ENCODE data around the gene NPIPA8. TPM values are rescaled to one million over a fixed set of nuclear protein-coding genes. Genes with fewer than 3 reads are reported as not detected.
"Not testable (repeated sequence)": the region's sequence is repeated elsewhere in the genome, so short reads cannot be mapped to it uniquely, and the experiment has no call there.

NPIPA8 gene
- total and polyA plus RNA-seq, 2 donors (not counting 1 experiment from before 2014, with no cell fraction given), result 1.5 to 15.7 TPM

- POLR2A ChIA-PET; H3K4me3 ChIP-seq (ENCODE audit: control extremely low read depth in 1 of 5, extremely low read depth in 1 of 5, insufficient read depth in 1 of 5, low read depth in 2 of 5, low read length in 4 of 5): not testable (repeated sequence)
These were observed 27.4 kb downstream of the NPIPA8 start for GRCh38 chr16:18309159-18309558.

GRCh38 chr16:18307241-18307640 is 29.3 kb downstream of the NPIPA8 start:
- CTCF ChIA-PET; DNase-seq; H3K9me3 Mint-ChIP-seq (ENCODE audit: insufficient read depth); POLR2A ChIA-PET; H3K36me3 ChIP-seq (replicated peaks in 1 of 2; ENCODE audit: control extremely low read depth in 1 of 2, control insufficient read depth in 1 of 2, extremely low read depth in 1 of 2, insufficient read depth in 2 of 2, low read length in 1 of 2); H3K4me2 ChIP-seq (replicated peaks; ENCODE audit: low read depth, low read length, poor library complexity, severe bottlenecking); H3K9ac ChIP-seq (ENCODE audit: low read length); intact Hi-C loops (cut with micrococcal nuclease); ATAC-seq (ENCODE audit: low read depth); H3K4me3 ChIP-seq (ENCODE audit: control extremely low read depth in 1 of 5, extremely low read depth in 1 of 5, insufficient read depth in 1 of 5, low read depth in 2 of 5, low read length in 4 of 5); H3K9me3 ChIP-seq (ENCODE audit: control extremely low read depth in 1 of 3, control insufficient read depth in 2 of 3, insufficient read depth in 1 of 3, low read length in 2 of 3); H3K4me1 ChIP-seq (ENCODE audit: control insufficient read depth in 2 of 2, insufficient read depth in 2 of 2, low read length in 2 of 2); H3K27me3 ChIP-seq (replicated peaks in 1 of 4; ENCODE audit: control extremely low read depth in 1 of 4, control insufficient read depth in 3 of 4, insufficient read depth in 4 of 4, low read length in 3 of 4); H3K27ac ChIP-seq (ENCODE audit: low read length in 2 of 2); H3K4me3 Mint-ChIP-seq; H3K4me1 Mint-ChIP-seq; H3K27me3 Mint-ChIP-seq; H4K20me1 ChIP-seq (ENCODE audit: control insufficient read depth, insufficient read depth, low read length, poor library complexity, severe bottlenecking); H3K27ac Mint-ChIP-seq; H3K79me2 ChIP-seq (ENCODE audit: control insufficient read depth, insufficient read depth, low read length); H2AFZ ChIP-seq (ENCODE audit: insufficient read depth, low read depth, low read length, poor library complexity, severe bottlenecking): not testable (repeated sequence)
- no CpG with 5 or more reads among the region's 3 CpGs for WGBS (ENCODE audit: insufficient coverage)

More at GRCh38 chr16:18309159-18309558, 27.4 kb downstream of the NPIPA8 start:
- CTCF ChIA-PET; H3K36me3 ChIP-seq (replicated peaks in 1 of 2; ENCODE audit: control extremely low read depth in 1 of 2, control insufficient read depth in 1 of 2, extremely low read depth in 1 of 2, insufficient read depth in 2 of 2, low read length in 1 of 2); H3K9ac ChIP-seq (ENCODE audit: low read length); H3K4me1 ChIP-seq (ENCODE audit: control insufficient read depth in 2 of 2, insufficient read depth in 2 of 2, low read length in 2 of 2); H2AFZ ChIP-seq (ENCODE audit: insufficient read depth, low read depth, low read length, poor library complexity, severe bottlenecking); H3K4me2 ChIP-seq (replicated peaks; ENCODE audit: low read depth, low read length, poor library complexity, severe bottlenecking); DNase-seq; H4K20me1 ChIP-seq (ENCODE audit: control insufficient read depth, insufficient read depth, low read length, poor library complexity, severe bottlenecking); H3K79me2 ChIP-seq (ENCODE audit: control insufficient read depth, insufficient read depth, low read length); H3K9me3 ChIP-seq (ENCODE audit: control extremely low read depth in 1 of 3, control insufficient read depth in 2 of 3, insufficient read depth in 1 of 3, low read length in 2 of 3); H3K9me3 Mint-ChIP-seq (ENCODE audit: insufficient read depth); intact Hi-C loops (cut with micrococcal nuclease); H3K27me3 ChIP-seq (replicated peaks in 1 of 4; ENCODE audit: control extremely low read depth in 1 of 4, control insufficient read depth in 3 of 4, insufficient read depth in 4 of 4, low read length in 3 of 4); H3K4me3 Mint-ChIP-seq; H3K4me1 Mint-ChIP-seq; ATAC-seq (ENCODE audit: low read depth); H3K27ac ChIP-seq (ENCODE audit: low read length in 2 of 2); H3K27ac Mint-ChIP-seq; H3K27me3 Mint-ChIP-seq: not testable (repeated sequence)
- WGBS (ENCODE audit: insufficient coverage), result no CpG with 5 or more reads among the region's 2 CpGs

GRCh38 chr16:18306066-18306465 is 30.5 kb downstream of the NPIPA8 start:
- DNase-seq; H3K79me2 ChIP-seq (ENCODE audit: control insufficient read depth, insufficient read depth, low read length); H4K20me1 ChIP-seq (ENCODE audit: control insufficient read depth, insufficient read depth, low read length, poor library complexity, severe bottlenecking); H3K36me3 ChIP-seq (replicated peaks in 1 of 2; ENCODE audit: control extremely low read depth in 1 of 2, control insufficient read depth in 1 of 2, extremely low read depth in 1 of 2, insufficient read depth in 2 of 2, low read length in 1 of 2); H3K4me3 Mint-ChIP-seq; ATAC-seq (ENCODE audit: low read depth); intact Hi-C loops (cut with micrococcal nuclease); H3K4me1 ChIP-seq (ENCODE audit: control insufficient read depth in 2 of 2, insufficient read depth in 2 of 2, low read length in 2 of 2); H3K27me3 Mint-ChIP-seq; CTCF ChIA-PET; H3K9me3 ChIP-seq (ENCODE audit: control extremely low read depth in 1 of 3, control insufficient read depth in 2 of 3, insufficient read depth in 1 of 3, low read length in 2 of 3); H3K27ac Mint-ChIP-seq; H3K9me3 Mint-ChIP-seq (ENCODE audit: insufficient read depth); H3K4me3 ChIP-seq (ENCODE audit: control extremely low read depth in 1 of 5, extremely low read depth in 1 of 5, insufficient read depth in 1 of 5, low read depth in 2 of 5, low read length in 4 of 5); H3K27ac ChIP-seq (ENCODE audit: low read length in 2 of 2); H2AFZ ChIP-seq (ENCODE audit: insufficient read depth, low read depth, low read length, poor library complexity, severe bottlenecking); H3K4me1 Mint-ChIP-seq; H3K4me2 ChIP-seq (replicated peaks; ENCODE audit: low read depth, low read length, poor library complexity, severe bottlenecking); H3K9ac ChIP-seq (ENCODE audit: low read length); H3K27me3 ChIP-seq (replicated peaks in 1 of 4; ENCODE audit: control extremely low read depth in 1 of 4, control insufficient read depth in 3 of 4, insufficient read depth in 4 of 4, low read length in 3 of 4); POLR2A ChIA-PET: not testable (repeated sequence)
- WGBS (ENCODE audit: insufficient coverage), result no CpG with 5 or more reads among the region's 5 CpGs

GRCh38 chr16:18303059-18303706 is 33.4 kb downstream of the NPIPA8 start:
- intact Hi-C loops (cut with micrococcal nuclease), result not testable (repeated sequence)

More at GRCh38 chr16:18303059-18303706, 33.4 kb downstream of the NPIPA8 start:
- CTCF ChIA-PET; H3K9ac ChIP-seq (ENCODE audit: low read length); H3K4me3 Mint-ChIP-seq; H3K27me3 Mint-ChIP-seq; POLR2A ChIA-PET; H3K27ac Mint-ChIP-seq; H3K4me1 Mint-ChIP-seq; DNase-seq; H3K9me3 ChIP-seq (ENCODE audit: control extremely low read depth in 1 of 3, control insufficient read depth in 2 of 3, insufficient read depth in 1 of 3, low read length in 2 of 3); H3K4me2 ChIP-seq (replicated peaks; ENCODE audit: low read depth, low read length, poor library complexity, severe bottlenecking); H3K27ac ChIP-seq (ENCODE audit: low read length in 2 of 2); H3K4me1 ChIP-seq (ENCODE audit: control insufficient read depth in 2 of 2, insufficient read depth in 2 of 2, low read length in 2 of 2); H3K79me2 ChIP-seq (ENCODE audit: control insufficient read depth, insufficient read depth, low read length); H4K20me1 ChIP-seq (ENCODE audit: control insufficient read depth, insufficient read depth, low read length, poor library complexity, severe bottlenecking); ATAC-seq (ENCODE audit: low read depth); H3K9me3 Mint-ChIP-seq (ENCODE audit: insufficient read depth); H3K36me3 ChIP-seq (replicated peaks in 1 of 2; ENCODE audit: control extremely low read depth in 1 of 2, control insufficient read depth in 1 of 2, extremely low read depth in 1 of 2, insufficient read depth in 2 of 2, low read length in 1 of 2); H3K27me3 ChIP-seq (replicated peaks in 1 of 4; ENCODE audit: control extremely low read depth in 1 of 4, control insufficient read depth in 3 of 4, insufficient read depth in 4 of 4, low read length in 3 of 4); H2AFZ ChIP-seq (ENCODE audit: insufficient read depth, low read depth, low read length, poor library complexity, severe bottlenecking); H3K4me3 ChIP-seq (ENCODE audit: control extremely low read depth in 1 of 5, extremely low read depth in 1 of 5, insufficient read depth in 1 of 5, low read depth in 2 of 5, low read length in 4 of 5): not testable (repeated sequence)
- WGBS (ENCODE audit: insufficient coverage), result no CpG with 5 or more reads among the region's 15 CpGs

Data from B cell (primary cell).